Large intestine (tissue), 3 donors: ENCODE results near the gene TMEM245. TPM values are rescaled to one million over a fixed set of nuclear protein-coding genes. Genes with fewer than 3 reads are reported as not detected.
A peak's percentile ranks its signal among the peaks of the same experiment; 100 is the strongest.

ENCODE experiments used
- DNase-seq, 2 donors: peaks; one replicate each; pipeline versions ENCODE4 v3.0.0 to v3.0.0-alpha.2; 2013
- H3K27ac ChIP-seq: one replicate; pipeline ENCODE4 v1.5.1; 2013; ENCODE audit warnings: low read length
- H3K27me3 ChIP-seq: 2 replicates; pipeline ENCODE4 v1.6.1; 2013; ENCODE audit warnings: low read length; ENCODE audit not compliant: control insufficient read depth, insufficient read depth
- H3K36me3 ChIP-seq: 2 replicates; pipeline ENCODE4 v1.6.1; 2013; ENCODE audit warnings: low read length; ENCODE audit not compliant: control insufficient read depth, insufficient read depth
- H3K4me1 ChIP-seq: one replicate; pipeline ENCODE4 v1.6.1; 2013; ENCODE audit warnings: low read length; ENCODE audit not compliant: control insufficient read depth, insufficient read depth
- H3K4me3 ChIP-seq: one replicate; pipeline ENCODE4 v1.5.1; 2013; ENCODE audit warnings: low read length
- H3K9me3 ChIP-seq: one replicate; pipeline ENCODE4 v1.6.1; 2013; ENCODE audit warnings: mild to moderate bottlenecking, low read depth, low read length, moderate library complexity; ENCODE audit not compliant: control insufficient read depth
- whole genome bisulfite sequencing: methylation state at CpG from one replicate; pipeline ENCODE4 v1.1.5; 2013; ENCODE audit warnings: low lambda C conversion rate; ENCODE audit not compliant: insufficient coverage; 5-methylcytosine and 5-hydroxymethylcytosine counted together
- polyA plus RNA-seq: library from polyadenylated mRNA; unstranded; fragments of 120-200 nt; gene quantifications from one replicate; pipeline ENCODE4 v1.2.1, GENCODE V29; 2013

TMEM245 gene
- polyA plus RNA-seq, 1 donor, result 62.0 TPM

DNA sequence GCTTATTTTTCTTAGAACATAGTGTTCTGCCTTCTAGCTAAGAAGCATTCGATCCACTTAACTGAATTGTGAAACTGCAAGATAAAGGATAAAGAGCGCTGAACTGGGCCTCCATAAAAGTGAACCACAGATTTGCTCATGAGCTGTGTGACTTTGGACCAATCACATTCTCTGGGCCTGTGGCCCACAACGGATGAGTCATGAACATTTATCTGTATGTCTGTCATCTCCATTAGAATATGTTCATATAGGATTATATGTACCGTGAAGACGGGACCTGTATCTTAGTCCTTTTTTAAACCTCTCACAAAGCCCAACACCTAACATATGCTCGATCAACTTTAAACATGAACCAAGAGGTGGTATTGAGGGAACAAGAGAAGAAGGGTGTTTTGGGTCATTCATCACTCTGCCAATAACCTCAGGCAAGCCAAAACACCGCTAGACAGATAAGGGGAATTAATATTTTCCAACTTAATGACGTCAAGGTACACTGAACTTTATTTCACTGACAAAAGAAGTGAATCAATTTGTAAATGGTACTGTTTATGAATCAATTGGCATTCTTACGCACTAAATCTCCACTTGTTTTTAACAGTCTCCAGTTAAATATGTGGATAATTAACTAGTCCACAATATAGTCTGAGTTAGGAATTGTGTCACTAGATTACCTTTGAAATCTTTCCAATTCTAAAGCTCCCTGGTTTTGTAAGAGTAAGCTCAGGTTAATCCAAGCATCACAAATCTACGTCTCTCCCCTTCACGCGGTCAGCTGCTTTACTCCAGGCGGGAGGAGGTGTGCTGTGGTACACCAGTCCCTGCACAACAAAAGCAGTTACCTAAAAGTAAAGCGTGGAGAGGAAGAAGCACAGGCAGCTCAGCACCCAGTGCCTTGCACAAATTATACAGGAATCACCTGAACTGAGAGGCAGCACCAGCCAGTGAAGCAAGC lies 1.6 kb downstream of the TMEM245 start:
- 43% methylated on average over 1 of the region's 14 CpGs for WGBS
- no peaks in the 10 kb centered on the region for H3K9me3 ChIP-seq
- no peaks in the 10 kb centered on the region for H3K36me3 ChIP-seq
- peak overlapping the region; percentile 78 for H3K27ac ChIP-seq
- H3K4me3 ChIP-seq, result peak overlapping the region; percentile 83
- peaks cover 11% of the 10 kb centered on the region for H3K4me1 ChIP-seq
- DNase-seq, result peak; percentile 69 to 83
- no peaks in the 10 kb centered on the region for H3K27me3 ChIP-seq

GRCh38 chr9:109115931-109116526 lies 3.7 kb downstream of the TMEM245 start:
- Histone ChIP-seq H3K36me3 (no peaks in the 10 kb centered on the region), H3K4me3 (no peak overlapping the region), H3K4me1 (peaks cover 11% of the 10 kb centered on the region), H3K27ac (no peak overlapping the region), H3K27me3 (no peaks in the 10 kb centered on the region), H3K9me3 (no peaks in the 10 kb centered on the region)
- DNase-seq, result no peak
- WGBS, result no CpG with 5 or more reads among the region's 3 CpGs

- DNase-seq, result no peak
- WGBS, result 76% methylated on average over 2 of the region's 3 CpGs
- Histone ChIP-seq H3K27me3 (no peaks in the 10 kb centered on the region), H3K27ac (no peak overlapping the region), H3K4me1 (peaks cover 4% of the 10 kb centered on the region), H3K9me3 (no peaks in the 10 kb centered on the region), H3K36me3 (no peaks in the 10 kb centered on the region), H3K4me3 (no peak overlapping the region)
Measured at GRCh38 chr9:109114670-109115069, 5.1 kb downstream of the TMEM245 start.

DNA sequence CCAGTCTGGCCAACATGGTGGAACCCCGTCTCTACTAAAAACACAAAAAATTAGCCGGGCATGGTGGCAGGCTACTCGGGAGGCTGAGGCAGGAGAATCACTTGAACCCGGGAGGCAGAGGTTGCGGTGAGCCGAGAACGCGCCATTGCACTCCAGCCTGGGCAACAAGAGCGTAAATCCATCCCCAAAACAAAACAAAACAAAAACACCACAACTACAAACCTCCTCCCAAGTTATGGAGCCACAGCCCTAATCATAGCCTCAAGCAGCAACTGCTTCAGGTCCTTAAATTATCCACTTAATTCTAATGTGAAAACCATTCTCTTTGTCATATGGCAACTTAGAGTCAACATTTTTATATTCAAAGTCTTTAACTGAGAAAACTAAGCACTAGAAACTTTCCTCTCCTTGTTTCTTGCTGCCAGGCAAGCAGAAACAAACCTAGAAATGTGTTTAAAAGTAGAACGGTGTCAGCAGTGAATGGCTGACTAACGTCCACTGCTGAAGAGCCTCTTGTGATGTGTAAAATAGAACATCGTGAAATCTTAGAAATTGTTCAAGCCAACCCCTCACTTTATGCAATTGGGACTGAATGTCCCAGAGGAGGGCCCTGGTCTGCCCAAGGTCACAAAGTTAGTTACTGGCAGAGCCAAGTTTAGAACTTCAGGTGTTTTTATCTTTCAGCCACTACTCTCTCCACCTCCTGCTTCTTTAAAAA lies 5.7 kb downstream of the TMEM245 start:
- peaks cover 4% of the 10 kb centered on the region for H3K4me1 ChIP-seq
- H3K27ac ChIP-seq, result no peak overlapping the region
- no peaks in the 10 kb centered on the region for H3K36me3 ChIP-seq
- no peaks in the 10 kb centered on the region for H3K27me3 ChIP-seq
- H3K4me3 ChIP-seq, result no peak overlapping the region
- DNase-seq, result no peak
- H3K9me3 ChIP-seq, result no peaks in the 10 kb centered on the region
- WGBS, result 76% methylated on average over 3 of the region's 12 CpGs

GRCh38 chr9:109113254-109113653 lies 6.5 kb downstream of the TMEM245 start:
- H3K36me3 ChIP-seq, result no peaks in the 10 kb centered on the region
- no peak for DNase-seq
- no peak overlapping the region for H3K4me3 ChIP-seq
- no peaks in the 10 kb centered on the region for H3K9me3 ChIP-seq
- peaks cover 4% of the 10 kb centered on the region for H3K4me1 ChIP-seq
- H3K27me3 ChIP-seq, result no peaks in the 10 kb centered on the region
- WGBS, result 61% methylated on average over 3 of the region's 3 CpGs
- no peak overlapping the region for H3K27ac ChIP-seq

DNA sequence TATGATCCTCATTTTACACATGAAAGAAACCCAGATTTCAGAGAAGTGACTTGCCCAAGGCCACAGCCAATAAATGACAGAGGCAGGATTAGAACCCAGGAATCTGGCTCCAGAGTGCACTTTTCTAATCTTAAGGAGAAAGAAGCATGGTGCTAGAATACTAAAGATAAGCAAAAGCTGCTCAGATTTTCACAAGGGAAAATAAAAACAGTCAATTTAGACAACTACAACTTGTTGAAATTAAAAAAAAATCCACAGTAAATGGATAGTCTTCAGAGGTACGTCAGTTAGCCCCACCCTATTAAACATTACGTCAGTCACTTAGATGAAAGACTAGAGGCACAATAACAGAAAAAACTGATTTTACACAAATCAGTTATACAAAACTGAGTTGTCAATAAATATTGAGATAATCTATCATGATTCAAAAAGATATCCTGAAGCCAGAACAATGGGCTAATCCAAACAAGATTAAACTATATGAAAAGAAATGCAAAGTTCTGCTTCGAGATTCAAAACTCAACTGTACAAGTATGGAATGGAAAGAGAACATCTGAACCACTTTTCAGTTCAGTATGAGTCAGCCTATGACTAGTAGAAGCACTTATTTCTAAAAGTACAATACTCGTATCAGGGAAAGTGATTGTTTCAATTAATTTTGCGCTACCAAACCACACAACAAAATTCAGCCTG lies 9.3 kb downstream of the TMEM245 start:
- no peaks in the 10 kb centered on the region for H3K27me3 ChIP-seq
- H3K4me3 ChIP-seq, result no peak overlapping the region
- no peaks in the 10 kb centered on the region for H3K9me3 ChIP-seq
- H3K36me3 ChIP-seq, result peaks cover 6% of the 10 kb centered on the region
- no peak for DNase-seq
- 68% methylated on average over 5 of the region's 5 CpGs for WGBS
- H3K27ac ChIP-seq, result no peak overlapping the region
- H3K4me1 ChIP-seq, result no peaks in the 10 kb centered on the region

DNA sequence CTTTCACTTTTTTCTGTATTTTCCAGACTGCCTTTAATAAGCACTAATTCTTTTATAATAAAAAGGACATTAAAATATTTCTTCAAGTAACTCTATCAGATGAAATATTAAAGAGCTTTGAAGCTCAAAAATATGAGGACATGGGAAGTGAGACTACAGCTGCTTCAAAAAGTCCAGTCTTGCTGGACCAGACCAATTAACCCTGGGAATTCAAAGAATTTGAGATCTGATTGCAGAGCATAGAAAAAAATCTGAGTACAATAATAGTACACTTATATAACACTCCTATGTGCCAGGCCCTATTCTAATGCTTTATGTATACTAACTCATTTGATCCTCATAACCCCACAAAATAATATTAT lies 9.8 kb downstream of the TMEM245 start:
- Histone ChIP-seq H3K9me3 (no peaks in the 10 kb centered on the region), H3K27me3 (no peaks in the 10 kb centered on the region), H3K36me3 (peaks cover 6% of the 10 kb centered on the region), H3K4me3 (no peak overlapping the region), H3K4me1 (no peaks in the 10 kb centered on the region), H3K27ac (no peak overlapping the region)
- no peak for DNase-seq

- no CpG with 5 or more reads among the region's 4 CpGs for WGBS
- Histone ChIP-seq H3K4me1 (no peaks in the 10 kb centered on the region), H3K4me3 (no peak overlapping the region), H3K9me3 (no peaks in the 10 kb centered on the region), H3K36me3 (peaks cover 12% of the 10 kb centered on the region), H3K27me3 (no peaks in the 10 kb centered on the region), H3K27ac (no peak overlapping the region)
- no peak for DNase-seq
Measured at GRCh38 chr9:109108318-109108717, 11.4 kb downstream of the TMEM245 start.

DNA sequence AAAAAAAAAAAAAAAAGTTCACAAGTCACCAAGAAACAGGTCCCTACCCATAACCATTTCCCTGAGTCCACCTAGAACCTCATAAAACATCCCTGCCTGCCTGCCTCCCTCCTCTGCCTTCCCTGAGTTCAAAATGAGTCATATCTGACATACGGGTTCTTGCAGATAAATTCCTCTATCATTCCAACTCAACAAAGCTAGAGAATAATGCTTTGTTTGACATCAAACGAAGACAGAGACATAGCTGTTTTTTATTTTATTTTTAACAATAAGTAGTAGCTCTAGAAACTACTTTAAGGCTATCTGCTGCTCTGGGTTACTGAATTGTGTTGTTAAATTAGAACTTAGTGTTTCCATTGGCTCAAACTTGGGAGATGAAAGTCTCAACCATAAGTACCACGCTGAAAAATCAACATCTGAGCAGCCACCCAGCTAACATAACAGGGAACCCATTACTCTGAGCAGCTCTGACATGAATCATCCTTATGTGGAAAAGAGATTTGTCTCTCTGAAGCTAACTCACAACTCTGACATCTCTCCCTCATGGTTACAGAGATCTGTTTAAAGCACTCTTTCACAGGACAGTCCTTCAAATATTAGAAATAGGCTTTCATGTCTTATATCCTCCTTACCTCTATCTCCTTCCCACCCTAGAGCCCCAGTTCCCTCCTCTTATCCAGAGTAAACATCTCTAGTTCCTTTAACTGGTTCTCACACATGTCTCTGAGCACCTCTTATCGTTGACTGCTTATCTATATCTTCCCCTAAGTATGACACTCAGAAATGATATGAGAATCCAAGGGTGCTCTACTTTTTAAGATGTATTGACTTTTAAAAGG lies 12.1 kb downstream of the TMEM245 start:
- Histone ChIP-seq H3K4me1 (no peaks in the 10 kb centered on the region), H3K36me3 (peaks cover 12% of the 10 kb centered on the region), H3K27ac (no peak overlapping the region), H3K9me3 (no peaks in the 10 kb centered on the region), H3K4me3 (no peak overlapping the region), H3K27me3 (no peaks in the 10 kb centered on the region)
- 40% methylated on average over 1 of the region's 4 CpGs for WGBS
- DNase-seq, result no peak
